HG02610 (cell line): Measurements from ENCODE around the gene FKBP5.
"Not testable (repeated sequence)": the region's sequence is repeated elsewhere in the genome, so short reads cannot be mapped to it uniquely, and the experiment has no call there.

Source experiments
- ATAC-seq: cut with Tn5 transposase; IDR thresholded peaks from one replicate; pipeline ENCODE4 v1.9.1; 2021; ENCODE audit warnings: mild to moderate bottlenecking, moderate library complexity; ENCODE audit not compliant: unreplicated experiment

The FKBP5 gene

DNA sequence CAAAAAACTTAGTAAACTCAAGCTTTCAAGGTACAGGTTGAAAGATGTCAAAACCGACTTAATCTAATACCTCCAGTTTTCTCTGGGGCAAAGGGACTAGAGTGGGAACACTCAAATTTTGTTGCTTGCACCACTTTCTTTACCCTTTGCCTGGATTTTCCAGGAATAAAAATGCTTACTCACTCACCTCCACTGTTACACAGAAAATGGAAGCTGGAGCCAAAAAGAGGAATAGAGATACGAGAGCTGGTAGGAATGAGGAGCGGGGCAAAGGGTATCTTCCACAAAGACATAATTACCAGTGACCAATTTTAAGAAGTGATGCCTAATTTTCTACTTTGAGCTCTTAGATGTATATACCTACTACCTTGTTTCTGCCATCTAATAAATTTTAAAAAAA, 96.5 kb downstream of the FKBP5 start:
- ATAC-seq: no peak

DNA sequence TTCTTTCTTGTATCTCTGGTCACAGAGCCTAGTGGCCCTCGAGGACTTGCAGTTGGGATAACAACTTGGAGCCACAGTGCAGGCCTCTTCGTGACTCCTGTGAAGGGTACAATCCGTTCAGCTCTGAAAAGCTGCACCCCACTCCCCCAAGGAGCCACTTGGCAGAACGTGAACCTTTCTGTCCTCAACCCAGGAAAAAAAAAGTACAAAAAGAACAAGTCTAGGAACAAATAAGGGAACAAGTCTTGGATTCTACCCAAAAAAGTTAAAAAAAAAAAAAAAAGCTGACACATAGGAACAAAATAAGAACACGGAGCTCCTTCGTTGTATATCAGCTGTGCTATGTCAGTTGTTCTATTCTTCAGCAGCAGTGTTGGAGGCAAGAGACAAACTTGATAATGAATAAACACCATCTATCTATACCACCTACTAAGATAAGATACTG, 98.1 kb downstream of the FKBP5 start:
- no peak for ATAC-seq

DNA sequence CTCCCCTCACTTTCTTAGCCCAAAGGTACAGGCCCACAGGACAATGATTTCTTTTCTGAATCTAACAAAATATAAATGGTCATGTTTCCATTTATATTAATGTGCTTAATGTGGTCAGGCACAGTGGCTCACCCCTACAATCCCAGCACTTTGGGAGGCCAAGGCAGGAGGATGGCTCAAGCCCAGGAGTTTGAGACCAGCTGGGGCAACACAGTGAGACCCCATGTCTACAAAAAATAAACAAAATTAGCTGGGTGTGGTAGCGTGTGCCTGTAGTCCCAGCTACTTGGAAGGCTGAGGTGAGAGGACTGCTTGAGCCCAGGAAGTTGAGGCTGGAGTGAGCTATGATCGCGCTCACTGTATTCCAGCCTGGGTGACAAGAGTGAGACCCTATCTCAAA, 98.8 kb downstream of the FKBP5 start:
- ATAC-seq: no peak

DNA sequence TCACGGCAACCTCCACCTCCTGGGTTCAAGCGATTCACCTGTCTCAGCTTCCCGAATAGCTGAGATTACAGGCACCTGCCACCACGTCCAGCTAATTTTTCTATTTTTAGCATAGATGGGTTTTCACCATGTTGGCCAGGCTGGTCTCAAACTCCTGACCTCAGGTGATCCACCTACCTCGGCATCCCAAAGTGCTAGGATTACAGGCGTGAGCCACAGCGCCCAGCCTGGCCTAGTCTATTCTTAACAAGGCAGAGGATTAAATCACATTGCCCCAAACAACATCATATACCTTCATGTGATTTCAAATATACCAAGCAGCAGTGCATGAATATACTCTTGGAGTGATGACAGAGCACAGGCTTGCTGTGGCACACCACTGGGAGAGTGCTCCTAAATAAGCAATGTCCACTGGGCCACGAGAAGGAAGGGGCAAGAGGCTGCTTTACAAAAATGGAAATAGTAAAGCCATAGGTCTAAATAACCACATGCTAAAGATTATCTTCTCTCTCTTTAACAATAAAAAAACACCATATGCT, 99.4 kb downstream of the FKBP5 start:
- no peak for ATAC-seq

GRCh38 chr6:35587167-35587566, 101.5 kb downstream of the FKBP5 start:
- ATAC-seq: no peak

DNA sequence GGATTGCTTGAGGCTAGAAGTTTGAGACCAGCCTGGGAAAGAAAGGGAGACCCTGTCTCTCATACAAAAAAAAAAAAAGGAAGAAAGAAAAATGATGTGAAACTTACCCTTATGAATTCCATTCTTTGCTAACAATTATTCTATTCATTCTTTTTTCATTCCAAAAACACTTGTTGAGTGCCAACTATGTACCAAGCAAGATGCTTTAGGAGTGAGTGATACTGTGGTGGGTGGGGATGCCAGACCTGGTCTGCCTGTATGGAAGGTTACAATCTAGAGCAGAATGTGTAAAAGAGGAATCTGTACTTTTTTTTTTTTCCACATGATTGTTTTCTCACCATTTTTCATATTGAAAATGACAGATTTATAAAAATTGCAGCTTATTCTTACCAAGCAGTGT, 102.2 kb downstream of the FKBP5 start:
- ATAC-seq: no peak

GRCh38 chr6:35585658-35586057, 103.1 kb downstream of the FKBP5 start:
- ATAC-seq: no peak

GRCh38 chr6:35583893-35584688, 104.6 kb downstream of the FKBP5 start:
- no peak for ATAC-seq

- no peak for ATAC-seq
These were observed 106.4 kb downstream of the FKBP5 start for GRCh38 chr6:35582315-35582714.

DNA sequence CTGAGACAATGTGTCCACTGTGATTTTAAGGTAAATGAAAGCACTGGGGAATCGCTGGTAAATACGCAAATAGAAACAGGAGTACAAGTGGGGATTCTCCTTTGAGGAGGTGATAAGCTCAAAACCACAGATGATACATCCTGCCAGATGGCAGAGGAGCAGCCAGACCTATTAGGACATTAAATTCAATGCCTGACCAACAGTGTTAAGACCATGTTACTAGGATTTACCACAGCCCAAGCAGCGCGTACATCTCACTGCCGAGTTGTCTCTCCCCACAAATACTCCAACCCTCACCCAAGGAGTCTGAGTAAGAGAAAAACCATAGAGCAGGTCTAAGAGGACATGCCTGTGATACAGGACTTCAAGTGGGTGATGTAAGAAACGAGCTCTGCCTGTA, 107.1 kb downstream of the FKBP5 start:
- no peak for ATAC-seq

- no peak for ATAC-seq
These were observed 107.9 kb downstream of the FKBP5 start for GRCh38 chr6:35580836-35581235.

GRCh38 chr6:35576682-35577081, 112.0 kb downstream of the FKBP5 start:
- no peak for ATAC-seq

DNA sequence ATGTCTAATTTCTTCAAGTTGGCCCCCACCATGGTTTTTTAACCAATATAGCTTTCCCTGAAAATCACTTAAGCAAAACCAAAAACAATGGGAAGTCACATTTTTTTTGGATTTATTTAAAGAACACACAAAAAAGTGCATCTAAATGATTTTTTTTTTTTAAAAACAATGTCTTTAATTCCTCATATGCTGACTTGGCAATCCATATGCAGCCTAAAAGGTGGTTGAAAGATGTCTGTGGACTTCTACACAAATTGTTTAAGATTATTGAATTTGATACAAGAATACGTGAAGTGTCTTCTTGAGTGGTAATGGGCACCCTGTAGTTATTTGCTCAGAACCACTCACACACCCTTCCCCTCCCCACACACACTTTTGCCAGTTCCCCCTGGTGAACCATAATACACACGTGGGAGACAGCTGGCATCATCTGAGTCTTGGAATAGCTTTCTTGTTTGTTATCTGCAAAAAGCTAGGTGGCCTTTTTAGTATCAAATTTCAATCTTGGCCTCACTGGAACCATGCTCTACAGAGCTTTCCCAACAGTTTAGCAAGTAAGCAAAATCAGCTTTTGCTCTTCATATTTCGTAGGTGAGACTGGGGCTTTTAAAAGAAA, 115.1 kb downstream of the FKBP5 start:
- ATAC-seq: no peak

DNA sequence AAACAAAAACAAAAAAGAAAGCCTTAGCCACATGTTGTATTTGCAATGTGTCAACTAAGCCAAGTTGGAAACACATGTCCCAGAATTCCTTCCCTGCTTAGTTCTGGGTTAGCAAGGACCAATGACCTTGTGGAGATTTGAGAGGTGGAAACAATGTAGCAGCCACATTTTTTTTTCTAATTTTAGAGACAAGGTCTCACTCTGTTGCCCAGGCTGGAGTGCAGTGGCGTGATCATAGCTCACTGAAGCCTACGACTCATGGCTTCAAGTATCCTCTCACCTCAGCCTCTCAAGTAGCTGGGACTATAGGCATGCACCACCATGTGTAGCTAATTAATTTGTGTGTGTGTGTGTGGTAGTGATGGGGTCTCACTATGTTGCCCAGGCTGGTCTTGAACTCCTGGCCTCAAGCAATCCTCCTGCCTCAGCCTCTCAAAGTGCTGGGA, 117.8 kb downstream of the FKBP5 start:
- not testable (repeated sequence) for ATAC-seq

DNA sequence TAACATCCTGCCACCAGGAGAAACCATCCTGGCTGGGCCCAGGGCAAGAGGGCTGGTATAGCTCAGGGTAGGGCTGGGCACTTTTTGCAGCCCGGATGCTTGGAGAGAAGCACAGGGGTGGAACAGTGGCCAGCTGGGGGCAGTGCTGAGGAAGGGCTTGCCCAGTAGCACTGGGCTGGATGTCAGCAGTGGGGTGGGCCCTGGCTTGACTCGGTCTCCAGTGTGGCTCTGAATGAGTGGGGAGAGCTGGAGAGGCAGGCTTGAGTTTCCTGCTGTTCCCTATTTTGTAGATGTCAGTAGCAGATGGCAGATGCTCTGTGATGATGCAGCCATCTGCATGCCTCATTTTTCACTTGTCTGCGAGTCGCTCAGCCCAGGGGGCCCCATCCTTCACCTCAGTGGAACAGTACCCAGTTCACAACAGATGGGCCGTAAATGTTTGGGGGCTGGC, 119.7 kb downstream of the FKBP5 start:
- ATAC-seq: no peak

DNA sequence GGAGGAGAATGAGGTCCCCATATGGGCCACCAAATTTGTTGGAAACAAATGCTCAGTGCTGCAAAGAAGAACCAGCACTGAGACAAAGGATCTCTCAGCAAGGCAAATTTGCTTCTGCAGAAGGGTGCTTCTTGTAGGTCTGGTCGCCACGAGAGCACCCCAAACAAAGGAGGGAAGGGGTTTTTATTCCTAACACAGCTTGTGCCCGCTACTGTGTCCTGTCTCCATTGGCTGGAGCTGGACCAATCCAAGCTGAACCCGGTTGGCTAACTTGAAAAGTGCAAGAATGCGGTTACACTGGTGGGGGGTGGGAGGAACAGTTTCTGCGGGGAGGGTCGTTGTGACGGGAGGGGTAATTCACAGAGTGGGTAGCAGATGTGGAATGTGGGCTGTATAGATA, 121.9 kb downstream of the FKBP5 start:
- ATAC-seq: no peak

- ATAC-seq: no peak
These were observed 124.0 kb downstream of the FKBP5 start for GRCh38 chr6:35564733-35565132.

DNA sequence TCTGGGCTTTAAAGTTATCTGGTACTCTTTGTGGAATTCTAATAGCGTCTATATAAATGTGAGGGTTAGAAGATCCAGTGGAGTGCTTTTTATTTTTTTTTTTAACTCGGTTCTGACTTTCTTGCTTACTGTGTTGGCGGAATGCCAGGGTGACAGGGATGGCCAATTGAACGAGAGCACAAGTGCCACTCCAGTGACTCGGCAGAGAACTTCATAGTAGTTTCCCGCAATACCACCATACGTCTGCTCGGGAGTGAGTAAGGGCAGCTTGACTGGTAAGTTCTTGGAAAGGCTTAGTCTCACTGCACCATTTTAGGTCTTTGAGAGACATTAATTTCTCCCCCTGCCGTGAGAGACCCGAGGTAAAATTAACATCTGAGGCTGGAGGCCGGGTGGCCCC, 126.7 kb downstream of the FKBP5 start:
- no peak for ATAC-seq

DNA sequence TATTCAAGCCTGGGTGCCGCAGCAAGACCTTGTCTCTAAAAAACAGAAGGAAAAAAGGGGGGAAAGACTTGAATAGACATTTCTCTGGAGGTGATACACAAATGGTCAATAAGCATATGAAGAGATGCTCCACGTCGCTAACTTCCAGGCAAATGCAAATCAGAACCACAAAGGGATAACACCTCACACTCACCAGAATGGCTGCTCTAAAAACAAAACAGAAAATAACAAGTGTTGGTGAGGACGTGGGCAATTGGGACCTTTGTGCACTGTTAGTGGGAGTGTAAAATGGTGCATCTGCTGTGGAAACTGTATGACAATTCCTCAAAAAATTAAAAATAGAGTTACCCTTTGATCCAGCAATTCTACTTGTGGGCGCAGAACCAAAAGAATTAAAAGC, 127.6 kb downstream of the FKBP5 start:
- ATAC-seq: no peak

DNA sequence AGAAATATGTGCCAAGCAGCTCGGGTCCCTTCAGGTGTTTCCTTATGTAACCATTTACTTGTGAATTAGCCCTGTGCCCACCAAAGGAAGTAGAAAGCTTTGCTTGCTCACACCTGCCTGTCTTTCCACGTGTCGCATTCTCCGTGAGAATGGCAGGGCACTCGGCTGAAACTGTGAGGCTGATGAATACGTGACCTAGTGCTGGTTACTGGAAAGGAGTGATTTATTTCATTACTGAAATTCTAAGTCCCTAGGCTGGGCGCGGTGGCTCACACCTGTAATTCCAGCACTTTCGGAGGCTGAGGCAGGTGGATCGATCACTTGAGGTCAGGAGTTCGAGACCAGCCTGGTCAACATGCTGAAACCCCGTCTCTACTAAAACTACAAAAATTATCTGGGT, 130.1 kb downstream of the FKBP5 start:
- no peak for ATAC-seq

DNA sequence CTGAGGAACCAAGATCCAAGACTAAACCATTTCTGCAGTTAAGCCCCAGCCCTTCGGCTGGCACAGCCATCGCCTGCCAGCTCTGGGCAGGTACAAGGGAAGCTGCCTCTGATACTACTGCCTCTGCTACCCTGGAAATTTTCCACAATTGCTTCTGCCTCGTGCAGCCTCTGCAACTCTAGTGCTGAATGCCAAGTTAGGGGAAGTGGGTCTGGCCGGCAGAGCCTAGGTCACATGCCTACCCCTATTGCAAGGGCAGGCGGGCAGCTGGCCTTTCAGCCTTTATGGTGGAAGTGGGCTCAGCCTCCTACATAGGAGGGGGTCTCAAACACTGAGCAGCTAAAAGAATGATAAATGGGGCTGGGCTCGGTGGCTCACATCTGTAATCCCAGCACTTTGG, 131.5 kb downstream of the FKBP5 start:
- ATAC-seq: no peak

GRCh38 chr6:35554811-35555210, 133.9 kb downstream of the FKBP5 start:
- ATAC-seq: no peak
